NB4 (cell line): Measurements from ENCODE around the gene RAB11FIP3.

Source experiments
- DNase-seq: peaks from one replicate; pipeline ENCODE4 v3.0.0; 2010; ENCODE audit warnings: low read depth
- H3K4me3 ChIP-seq: one replicate; pipeline ENCODE4 v1.5.1; 2011; ENCODE audit warnings: mild to moderate bottlenecking, low read depth, low read length, moderate library complexity
- MYC ChIP-seq: IDR thresholded peaks from 2 replicates; pipeline ENCODE4 v1.6.1; 2011; ENCODE audit warnings: low read depth, low read length
- POLR2A ChIP-seq: IDR thresholded peaks from 2 replicates; pipeline ENCODE4 v1.6.1; 2011; ENCODE audit warnings: mild to moderate bottlenecking; ENCODE audit not compliant: insufficient read length; ENCODE audit errors: extremely low read depth
- TF ChIP-seq, protein P1 (sequence below): IDR thresholded peaks from one replicate; pipeline ENCODE4 v1.5.1; 2012; ENCODE audit warnings: low read depth, low read length
- TF ChIP-seq, protein P2 (sequence below): IDR thresholded peaks from 2 replicates; pipeline ENCODE4 v1.6.1; 2011; ENCODE audit warnings: low read depth, low read length

RAB11FIP3 gene

GRCh38 chr16:470418-470817 lies 45.0 kb downstream of the RAB11FIP3 start:
- no peak for TF ChIP-seq POLR2A
- TF ChIP-seq, protein P1, sequence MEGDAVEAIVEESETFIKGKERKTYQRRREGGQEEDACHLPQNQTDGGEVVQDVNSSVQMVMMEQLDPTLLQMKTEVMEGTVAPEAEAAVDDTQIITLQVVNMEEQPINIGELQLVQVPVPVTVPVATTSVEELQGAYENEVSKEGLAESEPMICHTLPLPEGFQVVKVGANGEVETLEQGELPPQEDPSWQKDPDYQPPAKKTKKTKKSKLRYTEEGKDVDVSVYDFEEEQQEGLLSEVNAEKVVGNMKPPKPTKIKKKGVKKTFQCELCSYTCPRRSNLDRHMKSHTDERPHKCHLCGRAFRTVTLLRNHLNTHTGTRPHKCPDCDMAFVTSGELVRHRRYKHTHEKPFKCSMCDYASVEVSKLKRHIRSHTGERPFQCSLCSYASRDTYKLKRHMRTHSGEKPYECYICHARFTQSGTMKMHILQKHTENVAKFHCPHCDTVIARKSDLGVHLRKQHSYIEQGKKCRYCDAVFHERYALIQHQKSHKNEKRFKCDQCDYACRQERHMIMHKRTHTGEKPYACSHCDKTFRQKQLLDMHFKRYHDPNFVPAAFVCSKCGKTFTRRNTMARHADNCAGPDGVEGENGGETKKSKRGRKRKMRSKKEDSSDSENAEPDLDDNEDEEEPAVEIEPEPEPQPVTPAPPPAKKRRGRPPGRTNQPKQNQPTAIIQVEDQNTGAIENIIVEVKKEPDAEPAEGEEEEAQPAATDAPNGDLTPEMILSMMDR, result no peak
- TF ChIP-seq, protein P2, sequence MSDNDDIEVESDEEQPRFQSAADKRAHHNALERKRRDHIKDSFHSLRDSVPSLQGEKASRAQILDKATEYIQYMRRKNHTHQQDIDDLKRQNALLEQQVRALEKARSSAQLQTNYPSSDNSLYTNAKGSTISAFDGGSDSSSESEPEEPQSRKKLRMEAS, result no peak
- no peak overlapping the region for H3K4me3 ChIP-seq
- DNase-seq, result no peak

DNA sequence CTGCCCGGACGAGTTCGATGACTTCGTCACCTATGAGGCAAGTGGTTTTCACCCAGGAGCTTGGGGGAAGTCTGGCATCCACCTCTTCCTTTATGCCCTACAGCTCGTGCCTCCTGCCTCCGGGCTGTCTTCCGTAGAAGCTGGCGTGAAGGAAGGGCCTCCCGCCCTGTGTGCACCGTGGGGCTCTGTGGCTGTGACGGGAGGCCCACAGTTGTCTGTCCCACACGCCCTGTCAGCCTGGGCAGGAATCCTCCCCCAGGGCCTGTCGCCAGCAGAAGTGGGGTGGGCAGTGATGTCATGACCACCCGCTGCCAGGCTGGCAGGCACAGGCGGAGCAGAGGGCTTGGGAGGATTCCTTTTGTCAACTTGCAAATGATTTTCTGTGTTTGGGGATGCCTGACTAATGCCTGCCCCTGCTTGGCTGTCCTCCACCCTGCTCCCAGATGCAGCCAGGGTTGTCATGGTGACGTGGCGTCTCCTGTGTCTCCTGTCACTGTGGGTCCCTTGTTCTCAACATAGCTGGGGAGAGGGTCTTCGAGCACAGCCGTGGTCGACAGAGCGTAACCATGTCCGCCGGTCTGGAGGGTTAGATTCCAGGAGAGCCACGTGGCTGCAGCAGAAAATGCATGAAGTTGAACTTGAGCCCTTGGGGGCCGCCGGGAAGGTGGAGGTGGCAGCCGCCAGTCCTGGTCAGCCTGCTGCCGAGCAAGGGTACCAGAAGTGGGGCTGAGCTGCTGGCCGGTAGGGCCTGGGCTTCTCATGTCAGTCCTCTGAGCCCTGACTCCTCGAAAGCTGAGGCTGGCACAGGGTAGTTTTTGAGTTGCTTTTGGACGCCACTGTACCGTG lies 46.1 kb downstream of the RAB11FIP3 start:
- no peak for TF ChIP-seq POLR2A
- TF ChIP-seq, protein P1, result no peak
- TF ChIP-seq MYC, result no peak
- TF ChIP-seq, protein P2, result no peak
- no peak for DNase-seq
- H3K4me3 ChIP-seq, result no peak overlapping the region

- H3K4me3 ChIP-seq, result no peak overlapping the region
- TF ChIP-seq MYC (no peak), POLR2A (no peak)
- TF ChIP-seq, protein P2, result no peak
- TF ChIP-seq, protein P1, result no peak
- DNase-seq, result no peak
Observed at GRCh38 chr16:472199-472504, 46.7 kb downstream of the RAB11FIP3 start.

- DNase-seq, result no peak
- TF ChIP-seq MYC (no peak), POLR2A (no peak)
- TF ChIP-seq, protein P2, result no peak
- TF ChIP-seq, protein P1, result no peak
- H3K4me3 ChIP-seq, result no peak overlapping the region
Observed at GRCh38 chr16:473046-474043, 47.9 kb downstream of the RAB11FIP3 start.

- no peak for TF ChIP-seq MYC
- TF ChIP-seq, protein P1, result no peak
- TF ChIP-seq POLR2A, result no peak
- TF ChIP-seq, protein P2, result no peak
- DNase-seq, result no peak
- no peak overlapping the region for H3K4me3 ChIP-seq
Observed at GRCh38 chr16:474420-475122, 49.1 kb downstream of the RAB11FIP3 start.
